ENCODE data around the gene EXOSC3. TPM values are rescaled to one million over a fixed set of nuclear protein-coding genes. Genes with fewer than 3 reads are reported as not detected.
"Not testable (repeated sequence)": the region's sequence is repeated elsewhere in the genome, so short reads cannot be mapped to it uniquely, and the experiment has no call there.

The EXOSC3 gene
- total and polyA plus RNA-seq, 4 experiments from 2014 or later: 25.1 to 68.6 (median 51.1) TPM

DNA sequence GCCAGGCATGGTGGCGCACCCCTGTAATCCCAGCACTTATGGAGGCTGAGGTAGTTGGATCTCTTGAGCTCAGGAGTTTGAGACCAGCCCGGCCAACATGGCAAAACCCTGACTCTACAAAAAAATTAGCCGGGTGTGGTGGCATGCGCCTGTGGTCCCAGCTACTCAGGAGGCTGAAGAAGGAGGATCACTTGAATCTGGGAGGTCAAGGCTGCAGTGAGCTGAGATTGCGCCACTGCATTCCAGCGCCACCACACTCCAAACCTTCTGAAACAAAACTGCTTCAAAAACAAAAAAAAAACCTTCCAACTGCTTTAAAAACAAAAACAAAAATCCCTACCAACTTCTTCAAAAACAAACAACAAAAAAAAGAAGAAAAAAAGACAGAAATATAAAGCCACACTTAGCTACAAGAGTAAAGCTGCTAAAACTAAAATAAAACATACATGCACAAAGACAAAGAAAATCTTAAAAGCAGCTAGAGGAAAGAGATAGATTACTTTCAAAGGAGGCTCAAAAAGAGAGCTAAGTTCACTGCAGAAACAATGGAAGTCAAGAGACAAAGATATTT lies 27.1 kb upstream of the EXOSC3 start:
- DNase-seq: no peak
- no peak overlapping the region for H3K4me3 ChIP-seq (ENCODE audit: low read length in 2 of 2)
- CTCF ChIA-PET (ENCODE audit: partially characterized antibody): interaction anchor here (0.7 kb wide), 1 partner anchor 27 kb away, joined by 3 read pairs; no protein-coding TSS in a partner anchor
- intact Hi-C loops (cut with micrococcal nuclease): no loop called here
- H3K9me3 Mint-ChIP-seq: no peaks in the 10 kb centered on the region
- H3K27ac Mint-ChIP-seq: peak overlapping the region in 1 of 7 donors; percentile 8
- POLR2A ChIA-PET (ENCODE audit: partially characterized antibody): interaction anchor here (1.2 kb wide), 1 partner anchor 11 kb away, joined by 3 read pairs; the partner anchor contains the start of gene DCAF10
- peaks cover 4 to 20% (median 10%) of the 10 kb centered on the region in 4 donors for H3K4me1 Mint-ChIP-seq
- peaks cover 0 to 11% of the 10 kb centered on the region in 2 donors for H3K36me3 Mint-ChIP-seq
- no peaks in the 10 kb centered on the region for H3K4me1 ChIP-seq (ENCODE audit: insufficient read depth, low read length)
- H3K9me3 ChIP-seq (ENCODE audit: control insufficient read depth in 1 of 2, low read length in 2 of 2): no peaks in the 10 kb centered on the region
- no peaks in the 10 kb centered on the region for H3K36me3 ChIP-seq (ENCODE audit: insufficient read depth, low read length)
- H3K27me3 ChIP-seq (ENCODE audit: insufficient read depth, low read length): no peaks in the 10 kb centered on the region
- no peaks in the 10 kb centered on the region for H3K27me3 Mint-ChIP-seq
- H3K4me3 Mint-ChIP-seq: peak overlapping the region in 1 of 8 donors; percentile 17
- no peak overlapping the region for H3K27ac ChIP-seq (ENCODE audit: low read depth, low read length)

DNA sequence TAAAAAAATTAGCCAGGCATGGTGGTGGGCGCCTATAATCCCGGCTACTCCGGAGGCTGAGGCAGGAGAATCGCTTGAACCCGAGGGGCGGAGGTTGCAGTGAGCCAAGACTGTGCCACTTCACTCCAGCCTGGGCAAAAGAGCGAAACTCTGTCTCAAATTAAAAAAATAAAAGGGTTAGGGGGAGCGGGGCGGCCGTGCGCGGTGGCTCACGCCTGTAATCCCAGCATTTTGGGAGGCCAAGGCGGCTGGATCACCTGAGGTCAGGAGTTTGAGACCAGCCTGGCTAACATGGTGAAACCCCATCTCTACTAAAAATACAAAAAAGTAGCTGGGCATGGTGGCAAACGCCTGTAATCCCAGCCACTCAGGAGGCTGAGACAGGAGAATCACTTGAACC lies 24.8 kb upstream of the EXOSC3 start:
- H3K27me3 Mint-ChIP-seq; POLR2A ChIA-PET (ENCODE audit: partially characterized antibody); H3K9me3 ChIP-seq (ENCODE audit: control insufficient read depth in 1 of 2, low read length in 2 of 2); H3K27ac ChIP-seq (ENCODE audit: low read depth, low read length); H3K4me3 ChIP-seq (ENCODE audit: low read length in 2 of 2); H3K27me3 ChIP-seq (ENCODE audit: insufficient read depth, low read length); H3K27ac Mint-ChIP-seq; intact Hi-C loops (cut with micrococcal nuclease); H3K36me3 ChIP-seq (ENCODE audit: insufficient read depth, low read length); H3K9me3 Mint-ChIP-seq; DNase-seq; H3K4me1 ChIP-seq (ENCODE audit: insufficient read depth, low read length); H3K4me3 Mint-ChIP-seq: not testable (repeated sequence)
- Mint-ChIP-seq H3K36me3 (peaks cover 0 to 12% of the 10 kb centered on the region in 2 donors), H3K4me1 (peaks cover 11 to 22% (median 15%) of the 10 kb centered on the region in 4 donors)
- CTCF ChIA-PET (ENCODE audit: partially characterized antibody): interaction anchor here (0.7 to 0.9 kb wide), 2 partner anchors 24 to 47 kb away, joined by 3 read pairs; no protein-coding TSS in a partner anchor

DNA sequence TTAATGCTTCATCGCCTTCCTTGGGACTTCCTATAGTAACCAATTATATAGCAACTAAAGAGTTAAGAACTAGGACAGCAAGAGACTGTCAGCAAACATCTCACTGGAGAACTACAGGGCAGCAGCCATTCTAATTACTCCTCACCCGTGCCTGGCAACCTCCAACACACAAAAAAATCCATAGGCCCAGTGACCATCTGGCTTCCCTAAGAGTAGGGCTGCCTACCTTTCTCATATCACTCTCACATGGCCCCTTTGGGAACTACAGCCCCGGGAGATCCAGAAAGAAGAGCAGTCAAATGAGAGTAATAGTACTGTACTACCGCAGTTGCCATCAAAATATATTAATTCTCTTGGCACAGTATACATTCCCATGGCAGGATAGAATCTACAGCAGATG lies 21.4 kb upstream of the EXOSC3 start:
- H3K27me3 Mint-ChIP-seq: no peaks in the 10 kb centered on the region
- no peak overlapping the region for H3K27ac Mint-ChIP-seq
- no peaks in the 10 kb centered on the region for H3K27me3 ChIP-seq (ENCODE audit: insufficient read depth, low read length)
- no peaks in the 10 kb centered on the region for H3K36me3 ChIP-seq (ENCODE audit: insufficient read depth, low read length)
- ChIA-PET POLR2A (ENCODE audit: partially characterized antibody) (no interaction called here), CTCF (ENCODE audit: partially characterized antibody) (no interaction called here)
- H3K4me1 Mint-ChIP-seq: peaks cover 24 to 40% (median 30%) of the 10 kb centered on the region in 4 donors
- H3K9me3 ChIP-seq (ENCODE audit: control insufficient read depth in 1 of 2, low read length in 2 of 2): no peaks in the 10 kb centered on the region
- H3K27ac ChIP-seq (ENCODE audit: low read depth, low read length): no peak overlapping the region
- H3K4me1 ChIP-seq (ENCODE audit: insufficient read depth, low read length): peaks cover 34% of the 10 kb centered on the region
- DNase-seq: no peak
- intact Hi-C loops (cut with micrococcal nuclease): no loop called here
- no peak overlapping the region for H3K4me3 ChIP-seq (ENCODE audit: low read length in 2 of 2)
- H3K4me3 Mint-ChIP-seq: no peak overlapping the region
- peaks cover 0 to 6% of the 10 kb centered on the region in 2 donors for H3K36me3 Mint-ChIP-seq
- no peaks in the 10 kb centered on the region for H3K9me3 Mint-ChIP-seq

DNA sequence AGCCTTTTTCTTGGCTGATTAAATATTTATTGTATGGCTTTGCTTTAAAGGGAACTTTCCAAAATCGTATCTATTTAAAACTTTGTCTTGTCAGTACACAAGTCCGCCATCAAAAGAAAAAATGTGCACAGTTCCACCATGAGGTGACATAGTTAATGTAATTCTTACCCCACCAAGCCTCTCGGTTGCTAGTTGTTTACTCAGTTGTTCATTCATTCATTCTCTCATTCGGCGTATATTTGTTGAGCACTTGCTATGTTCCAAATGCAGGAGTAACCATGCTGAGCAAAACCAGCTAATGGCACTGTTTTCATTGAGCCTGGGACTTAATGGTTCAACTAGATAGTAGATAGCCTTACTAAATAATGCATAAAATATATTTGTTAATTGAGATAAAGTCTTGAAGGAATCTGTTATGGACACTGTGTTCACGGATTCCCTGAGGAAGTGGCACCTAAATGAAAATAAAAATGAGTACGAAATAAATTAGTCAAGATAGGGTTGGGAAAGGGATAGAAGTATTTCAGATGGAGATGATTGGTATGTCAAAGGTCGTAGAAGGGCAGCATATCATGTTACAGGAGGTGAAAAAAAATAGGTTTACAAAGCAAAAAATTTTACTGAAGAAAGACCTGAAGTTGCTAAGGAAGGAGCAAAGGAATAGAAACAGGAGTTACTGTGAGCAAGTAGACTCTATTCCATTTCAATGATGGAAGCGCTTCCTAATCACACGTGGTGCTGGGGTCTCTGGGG lies 17.3 kb upstream of the EXOSC3 start:
- peaks cover 0 to 7% of the 10 kb centered on the region in 2 donors for H3K36me3 Mint-ChIP-seq
- H3K4me1 Mint-ChIP-seq: peaks cover 29 to 56% (median 40%) of the 10 kb centered on the region in 4 donors
- H3K4me3 ChIP-seq (ENCODE audit: low read length in 2 of 2): peak overlapping the region; percentile 26 to 98
- H3K27ac ChIP-seq (ENCODE audit: low read depth, low read length): no peak overlapping the region
- intact Hi-C loops (cut with micrococcal nuclease): loop anchor here (5.0 kb wide), 2 partner anchors 100 to 315 kb away; partner anchors contain the start of genes POLR1E and SLC25A51
- H3K4me1 ChIP-seq (ENCODE audit: insufficient read depth, low read length): peaks cover 41% of the 10 kb centered on the region
- H3K9me3 Mint-ChIP-seq: no peaks in the 10 kb centered on the region
- no peaks in the 10 kb centered on the region for H3K9me3 ChIP-seq (ENCODE audit: control insufficient read depth in 1 of 2, low read length in 2 of 2)
- H3K27me3 Mint-ChIP-seq: no peaks in the 10 kb centered on the region
- H3K27me3 ChIP-seq (ENCODE audit: insufficient read depth, low read length): no peaks in the 10 kb centered on the region
- peak overlapping the region in 6 of 7 donors; percentile 85 to 94 (median 88) for H3K27ac Mint-ChIP-seq
- no peak for DNase-seq
- peak overlapping the region; percentile 86 to 95 (median 91) for H3K4me3 Mint-ChIP-seq
- ChIA-PET POLR2A (ENCODE audit: partially characterized antibody) (interaction anchor here (3.1 kb wide), 1 partner anchor 18 kb away, joined by 51 read pairs; the partner anchor contains the start of gene EXOSC3), CTCF (ENCODE audit: partially characterized antibody) (no interaction called here)
- no peaks in the 10 kb centered on the region for H3K36me3 ChIP-seq (ENCODE audit: insufficient read depth, low read length)

DNA sequence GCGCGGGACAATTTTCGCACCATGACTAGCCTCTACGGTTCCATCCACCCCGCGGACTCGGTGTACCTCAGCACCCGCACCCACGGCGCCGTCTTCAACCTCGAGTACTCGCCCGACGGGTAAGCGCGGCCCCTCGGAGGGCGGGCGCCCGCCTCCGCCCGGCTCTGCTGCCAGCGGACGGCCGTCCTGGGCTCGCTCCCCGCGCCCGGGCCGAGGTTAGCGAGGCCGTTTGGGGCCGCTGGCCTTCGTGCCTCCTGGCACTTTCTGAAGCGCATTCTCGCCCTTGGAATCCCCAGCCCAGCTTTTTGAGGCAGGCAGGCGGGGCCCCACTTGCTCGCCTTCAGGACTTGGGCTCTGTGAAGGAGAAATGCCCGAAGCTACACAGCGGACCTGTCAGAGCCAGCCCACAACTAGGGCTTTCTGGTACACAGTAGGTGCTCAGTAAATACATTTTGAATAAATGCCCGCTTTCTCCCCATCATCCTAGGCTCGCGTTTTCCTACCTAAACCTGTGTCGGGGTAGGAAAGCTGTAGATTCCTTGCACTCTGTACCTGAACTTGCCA lies 16.5 kb upstream of the EXOSC3 start:
- peak overlapping the region; percentile 74 to 94 (median 87) for H3K27ac Mint-ChIP-seq
- peak overlapping the region; percentile 88 to 95 (median 94) for H3K4me3 Mint-ChIP-seq
- H3K9me3 Mint-ChIP-seq: no peaks in the 10 kb centered on the region
- Histone ChIP-seq H3K4me3 (ENCODE audit: low read length in 2 of 2) (peak overlapping the region; percentile 26 to 98), H3K27me3 (ENCODE audit: insufficient read depth, low read length) (no peaks in the 10 kb centered on the region), H3K36me3 (ENCODE audit: insufficient read depth, low read length) (no peaks in the 10 kb centered on the region), H3K9me3 (ENCODE audit: control insufficient read depth in 1 of 2, low read length in 2 of 2) (no peaks in the 10 kb centered on the region), H3K27ac (ENCODE audit: low read depth, low read length) (peak overlapping the region; percentile 70), H3K4me1 (ENCODE audit: insufficient read depth, low read length) (peaks cover 39% of the 10 kb centered on the region)
- no peaks in the 10 kb centered on the region for H3K27me3 Mint-ChIP-seq
- CTCF ChIA-PET (ENCODE audit: partially characterized antibody): interaction anchor here (0.9 kb wide), 1 partner anchor 209 kb away, joined by 3 read pairs; the partner anchor contains the start of gene TOMM5
- intact Hi-C loops (cut with micrococcal nuclease): loop anchor here (5.0 kb wide), 2 partner anchors 101 to 314 kb away; partner anchors contain the start of genes POLR1E and SLC25A51
- DNase-seq: peak in 1 of 5 donors; percentile 51
- H3K4me1 Mint-ChIP-seq: peaks cover 25 to 52% (median 36%) of the 10 kb centered on the region in 4 donors
- H3K36me3 Mint-ChIP-seq: peaks cover 0 to 7% of the 10 kb centered on the region in 2 donors
- POLR2A ChIA-PET (ENCODE audit: partially characterized antibody): interaction anchor here (0.6 to 3.1 kb wide), 7 partner anchors 10 to 338 kb away, joined by 3 to 51 read pairs (median 5); partner anchors contain the start of genes EXOSC3, SLC25A51 and ZBTB5

DNA sequence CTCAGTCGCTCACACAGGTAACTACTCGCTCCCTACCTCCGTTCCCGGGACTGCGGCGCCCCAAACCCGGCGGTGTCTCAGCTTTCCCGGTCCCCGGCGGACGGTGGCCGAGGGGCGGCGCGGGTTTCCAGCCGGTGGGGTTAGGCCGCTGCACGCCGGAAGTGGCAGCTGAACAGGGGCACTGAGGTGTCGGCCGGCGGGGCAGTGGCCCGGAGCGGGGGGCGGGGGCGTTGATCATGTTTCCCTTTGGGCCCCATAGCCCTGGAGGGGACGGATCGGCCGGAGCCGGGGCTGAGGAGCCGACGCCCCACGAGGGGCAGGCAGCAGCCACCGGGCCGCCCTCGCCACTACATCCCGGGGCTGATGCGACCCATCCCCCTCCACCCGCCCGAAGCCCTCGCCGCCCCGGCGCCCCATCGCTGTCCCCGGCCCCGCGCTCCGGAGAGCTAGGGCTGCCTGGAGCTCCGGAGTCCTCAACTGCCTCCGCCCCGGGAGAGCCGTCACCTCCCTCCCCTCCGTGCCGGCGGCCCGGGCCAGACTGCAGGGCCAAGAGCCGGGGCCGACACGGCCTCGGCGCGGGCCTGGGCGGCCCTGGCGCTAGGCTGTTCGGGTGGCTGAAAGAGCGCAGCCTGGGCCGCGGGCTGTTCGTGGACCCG lies 15.9 kb upstream of the EXOSC3 start, which contains the start of gene DCAF10:
Gene DCAF10, plus strand, starts transcription at position 167 of the 656 bp plus-strand sequence. Its CDS starts 70 bp downstream, at position 237.
- peak within 1 kb of the TSS; percentile 91 to 96 (median 94) for H3K4me3 Mint-ChIP-seq
- POLR2A ChIA-PET (ENCODE audit: partially characterized antibody): interaction anchor here (0.6 to 3.1 kb wide), 8 partner anchors 11 to 338 kb away, joined by 3 to 51 read pairs (median 4); partner anchors contain the start of genes EXOSC3, SLC25A51 and ZBTB5

More for the DNA sequence above, 15.9 kb upstream of the EXOSC3 start, which contains the start of gene DCAF10:
- intact Hi-C loops (cut with micrococcal nuclease): loop anchor here (1.0 to 5.0 kb wide), 5 partner anchors 15 to 313 kb away; partner anchors contain the start of genes EXOSC3, POLR1E, SLC25A51 and TOMM5
- Mint-ChIP-seq H3K4me1 (peaks cover 23 to 48% (median 33%) of the 10 kb centered on the region in 4 donors), H3K27ac (peak within 1 kb of the TSS; percentile 87 to 97 (median 92)), H3K27me3 (no peaks in the 10 kb centered on the region), H3K36me3 (peaks cover 0 to 4% of the 10 kb centered on the region in 2 donors), H3K9me3 (no peaks in the 10 kb centered on the region)
- Histone ChIP-seq H3K4me1 (ENCODE audit: insufficient read depth, low read length) (peaks cover 35% of the 10 kb centered on the region), H3K36me3 (ENCODE audit: insufficient read depth, low read length) (no peaks in the 10 kb centered on the region), H3K27ac (ENCODE audit: low read depth, low read length) (peak within 1 kb of the TSS; percentile 70), H3K4me3 (ENCODE audit: low read length in 2 of 2) (peak within 1 kb of the TSS; percentile 76 to 98), H3K9me3 (ENCODE audit: control insufficient read depth in 1 of 2, low read length in 2 of 2) (no peaks in the 10 kb centered on the region), H3K27me3 (ENCODE audit: insufficient read depth, low read length) (no peaks in the 10 kb centered on the region)
- peak; percentile 83 to 91 (median 86) for DNase-seq
- CTCF ChIA-PET (ENCODE audit: partially characterized antibody): interaction anchor here (0.5 to 0.9 kb wide), 2 partner anchors 208 to 1543 kb away, joined by 3 read pairs; partner anchors contain the start of gene TOMM5

Data from CD4-positive, alpha-beta memory T cell (primary cell).